HUES64 (cell line): ENCODE results near the gene TBX2. TPM values are rescaled to one million over a fixed set of nuclear protein-coding genes. Genes with fewer than 3 reads are reported as not detected.
"Not testable (repeated sequence)": the region's sequence is repeated elsewhere in the genome, so short reads cannot be mapped to it uniquely, and the experiment has no call there.

Experiments
- H3K27ac ChIP-seq: 2 replicates; pipeline ENCODE4 v1.7.0; 2013; ENCODE audit warnings: low read depth, low read length, inconsistent platforms
- H3K27me3 ChIP-seq: 2 replicates; pipeline ENCODE4 v1.6.1; 2013; ENCODE audit warnings: mild to moderate bottlenecking, low read length; ENCODE audit not compliant: insufficient read depth
- H3K36me3 ChIP-seq: 2 replicates; pipeline ENCODE4 v1.6.1; 2013; ENCODE audit warnings: mild to moderate bottlenecking, low read length; ENCODE audit not compliant: insufficient read depth
- H3K4me1 ChIP-seq: 2 replicates; pipeline ENCODE4 v1.6.1; 2013; ENCODE audit warnings: mild to moderate bottlenecking, low read length, moderate library complexity; ENCODE audit not compliant: insufficient read depth
- H3K4me3 ChIP-seq: 2 replicates; pipeline ENCODE4 v1.5.1; 2013; ENCODE audit warnings: mild to moderate bottlenecking, low read length, moderate library complexity
- H3K9ac ChIP-seq: 2 replicates; pipeline ENCODE4 v1.6.1; 2013; ENCODE audit warnings: mild to moderate bottlenecking, low read depth, low read length
- H3K9me3 ChIP-seq: 2 replicates; pipeline ENCODE4 v1.6.1; 2013; ENCODE audit warnings: low read depth, low read length; ENCODE audit not compliant: insufficient read depth
- WGBS: fragments of 150-250, 120-280 bp; methylation state at CpG from one replicate; pipeline ENCODE4 v1.1.7; 2013; ENCODE audit warnings: missing lambda C conversion rate; 5-methylcytosine and 5-hydroxymethylcytosine counted together
- polyA plus RNA-seq, 2 experiments: library from polyadenylated mRNA; stranded (reverse); fragments of 50-300 nt; gene quantifications; one replicate each; pipeline ENCODE4 v1.2.3, GENCODE V29; 2013

The TBX2 gene
- polyA plus RNA-seq (2013, experiment 1 of 2) = 0.65 TPM
- 0.38 TPM for polyA plus RNA-seq (2013, experiment 2 of 2)

- H3K27me3 ChIP-seq = peaks cover 100% of the 10 kb centered on the region
- no peaks in the 10 kb centered on the region for H3K36me3 ChIP-seq
- H3K4me3 ChIP-seq = peak within 1 kb of the TSS; percentile 38
- no peak within 1 kb of the TSS for H3K27ac ChIP-seq
- under 1% methylated on average over 93 of the region's 98 CpGs for WGBS
- no peaks in the 10 kb centered on the region for H3K9me3 ChIP-seq
- peaks cover 13% of the 10 kb centered on the region for H3K4me1 ChIP-seq
- no peak within 1 kb of the TSS for H3K9ac ChIP-seq
Observed at GRCh38 chr17:61399131-61400065, at the start of gene TBX2. TBX2 (plus strand) TSS chr17:61399843; CDS start chr17:61400177, 334 bp downstream.

- Histone ChIP-seq H3K9me3 (no peaks in the 10 kb centered on the region), H3K36me3 (no peaks in the 10 kb centered on the region), H3K4me3 (no peak overlapping the region), H3K4me1 (peaks cover 16% of the 10 kb centered on the region), H3K9ac (no peak overlapping the region), H3K27me3 (no peaks in the 10 kb centered on the region), H3K27ac (no peak overlapping the region)
- 92% methylated on average over 5 of the region's 5 CpGs for WGBS
Observed at GRCh38 chr17:61351745-61352407, 47.8 kb upstream of the TBX2 start.

GRCh38 chr17:61352408-61352770 lies 47.3 kb upstream of the TBX2 start:
- no peaks in the 10 kb centered on the region for H3K27me3 ChIP-seq
- no peaks in the 10 kb centered on the region for H3K9me3 ChIP-seq
- WGBS = 72% methylated on average over 7 of the region's 7 CpGs
- H3K36me3 ChIP-seq = no peaks in the 10 kb centered on the region
- H3K4me3 ChIP-seq = no peak overlapping the region
- H3K27ac ChIP-seq = no peak overlapping the region
- 0 out of 2 replicates have a peak overlapping the region, but pooled peaks have one; percentile 4 for H3K9ac ChIP-seq
- H3K4me1 ChIP-seq = peaks cover 16% of the 10 kb centered on the region

- Histone ChIP-seq H3K4me3 (no peak overlapping the region), H3K36me3 (no peaks in the 10 kb centered on the region), H3K27me3 (no peaks in the 10 kb centered on the region), H3K27ac (no peak overlapping the region), H3K9ac (0 out of 2 replicates have a peak overlapping the region, but pooled peaks have one; percentile 4), H3K4me1 (peaks cover 16% of the 10 kb centered on the region), H3K9me3 (no peaks in the 10 kb centered on the region)
- WGBS = 41% methylated on average over 12 of the region's 12 CpGs
Observed at GRCh38 chr17:61352781-61353491, 46.7 kb upstream of the TBX2 start.

GRCh38 chr17:61353615-61354014 lies 46.0 kb upstream of the TBX2 start:
- H3K9me3 ChIP-seq = no peaks in the 10 kb centered on the region
- 93% methylated on average over 12 of the region's 12 CpGs for WGBS
- H3K4me3 ChIP-seq = no peak overlapping the region

DNA sequence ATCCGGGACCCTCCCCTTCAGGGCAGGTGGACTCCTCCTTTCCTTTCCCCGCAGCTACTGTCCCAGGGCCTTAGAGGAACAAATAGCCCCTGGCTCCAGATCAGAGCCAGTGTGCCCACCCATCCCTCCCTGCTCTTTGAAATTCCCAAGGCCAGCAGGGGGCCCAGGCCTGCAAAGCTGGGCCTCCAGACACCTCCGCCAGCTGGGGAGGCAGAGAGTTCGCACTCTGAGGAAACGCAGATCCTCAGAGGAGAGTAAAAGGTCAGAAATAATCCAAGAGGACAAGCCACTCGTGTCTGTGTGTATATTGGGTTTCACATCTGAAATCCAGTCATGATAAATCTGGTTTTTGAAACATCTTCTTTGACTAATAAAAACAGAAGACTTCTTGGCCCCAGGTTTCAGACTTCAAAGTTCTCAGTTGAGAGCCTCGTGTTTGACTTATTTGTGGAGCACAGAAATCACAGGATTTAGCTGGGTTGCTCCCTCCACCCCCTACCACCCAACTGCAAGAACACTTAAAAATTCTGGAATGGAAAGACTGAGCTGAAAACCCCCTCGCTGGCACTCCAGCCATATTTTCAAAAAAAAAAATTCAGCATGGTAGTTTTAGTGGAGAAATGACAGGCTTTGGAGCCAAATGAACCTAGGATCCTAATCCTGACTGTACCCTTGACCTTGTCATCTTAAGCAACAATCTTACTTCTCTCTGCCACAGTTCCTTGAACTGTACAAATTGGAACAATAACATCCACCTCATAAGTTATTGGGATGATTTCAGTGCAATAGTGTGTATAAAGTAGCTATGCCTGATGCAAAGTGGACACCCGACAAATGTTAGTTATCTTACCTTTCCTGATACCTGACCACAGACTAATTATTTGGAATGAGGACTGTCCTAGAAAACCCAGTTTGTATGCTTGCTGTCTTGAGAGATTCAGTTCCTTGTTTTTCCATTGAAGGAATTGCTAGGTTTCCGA lies 44.5 kb upstream of the TBX2 start:
- no peaks in the 10 kb centered on the region for H3K36me3 ChIP-seq
- no peaks in the 10 kb centered on the region for H3K27me3 ChIP-seq
- H3K9me3 ChIP-seq = no peaks in the 10 kb centered on the region
- no peak overlapping the region for H3K4me3 ChIP-seq
- H3K4me1 ChIP-seq = peaks cover 20% of the 10 kb centered on the region
- WGBS = 62% methylated on average over 10 of the region's 10 CpGs
- no peak overlapping the region for H3K27ac ChIP-seq
- no peak overlapping the region for H3K9ac ChIP-seq

More at GRCh38 chr17:61353615-61354014, 46.0 kb upstream of the TBX2 start:
- Histone ChIP-seq H3K27ac (no peak overlapping the region), H3K36me3 (no peaks in the 10 kb centered on the region), H3K9ac (no peak overlapping the region), H3K27me3 (no peaks in the 10 kb centered on the region), H3K4me1 (peaks cover 16% of the 10 kb centered on the region)

GRCh38 chr17:61357061-61357460 lies 42.6 kb upstream of the TBX2 start:
- not testable (repeated sequence) for H3K9me3 ChIP-seq, H3K27ac ChIP-seq, H3K9ac ChIP-seq, H3K36me3 ChIP-seq, H3K27me3 ChIP-seq, H3K4me3 ChIP-seq
- peaks cover 20% of the 10 kb centered on the region for H3K4me1 ChIP-seq
- WGBS = 88% methylated on average over 1 of the region's 3 CpGs

GRCh38 chr17:61359513-61359912 lies 40.1 kb upstream of the TBX2 start:
- H3K9me3 ChIP-seq, H3K9ac ChIP-seq, H3K36me3 ChIP-seq, H3K4me1 ChIP-seq, H3K27me3 ChIP-seq, H3K27ac ChIP-seq, H3K4me3 ChIP-seq: not testable (repeated sequence)
- 89% methylated on average over 9 of the region's 9 CpGs for WGBS

DNA sequence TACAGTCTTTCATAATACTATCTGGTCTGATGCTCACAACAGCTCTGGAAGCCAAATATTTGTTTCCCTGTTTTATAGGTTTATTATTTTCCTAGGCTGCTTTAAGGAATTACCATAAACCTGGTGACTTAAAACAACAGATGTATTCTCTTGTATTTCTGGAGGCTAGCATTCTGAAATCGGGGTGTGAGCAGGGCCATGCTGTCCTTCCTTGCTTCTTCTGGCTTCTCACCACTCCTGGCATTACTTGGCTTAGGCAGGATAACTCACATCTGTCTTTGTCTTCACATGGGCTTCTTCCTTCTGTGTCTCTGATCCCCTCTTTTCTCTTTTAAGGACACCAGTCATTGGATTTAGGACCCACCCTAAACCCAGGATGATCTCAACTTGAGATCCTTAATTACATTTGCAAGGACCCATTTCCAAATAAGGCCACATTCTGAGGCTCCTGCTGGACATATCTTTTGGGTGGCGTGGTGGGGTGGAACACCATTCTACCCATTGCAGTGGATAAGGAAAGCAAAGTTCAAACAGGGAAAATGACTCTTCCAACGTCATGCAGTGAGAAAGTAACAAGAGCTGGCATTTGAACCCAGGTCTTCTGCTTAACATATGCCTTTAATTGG lies 39.2 kb upstream of the TBX2 start:
- H3K4me1 ChIP-seq = peaks cover 4% of the 10 kb centered on the region; the same call in 1 of the 2 replicates
- no peaks in the 10 kb centered on the region for H3K36me3 ChIP-seq
- 91% methylated on average over 3 of the region's 3 CpGs for WGBS
- no peak overlapping the region for H3K4me3 ChIP-seq
- no peaks in the 10 kb centered on the region for H3K27me3 ChIP-seq
- no peak overlapping the region for H3K9ac ChIP-seq
- H3K9me3 ChIP-seq = no peaks in the 10 kb centered on the region
- no peak overlapping the region for H3K27ac ChIP-seq

- Histone ChIP-seq H3K27ac (no peak overlapping the region), H3K27me3 (no peaks in the 10 kb centered on the region), H3K9me3 (no peaks in the 10 kb centered on the region), H3K9ac (no peak overlapping the region), H3K36me3 (no peaks in the 10 kb centered on the region), H3K4me3 (no peak overlapping the region), H3K4me1 (peaks cover 4% of the 10 kb centered on the region; the same call in 1 of the 2 replicates)
- WGBS = 93% methylated on average over 1 of the region's 2 CpGs
Observed at GRCh38 chr17:61361084-61361483, 38.6 kb upstream of the TBX2 start.
